Measurements from ENCODE around the gene DNAH10. TPM values are rescaled to one million over a fixed set of nuclear protein-coding genes. Genes with fewer than 3 reads are reported as not detected.

Gene DNAH10
- total RNA-seq, 4 donors from 2014 or later: 0.14 to 0.20 TPM; not detected in 2

DNA sequence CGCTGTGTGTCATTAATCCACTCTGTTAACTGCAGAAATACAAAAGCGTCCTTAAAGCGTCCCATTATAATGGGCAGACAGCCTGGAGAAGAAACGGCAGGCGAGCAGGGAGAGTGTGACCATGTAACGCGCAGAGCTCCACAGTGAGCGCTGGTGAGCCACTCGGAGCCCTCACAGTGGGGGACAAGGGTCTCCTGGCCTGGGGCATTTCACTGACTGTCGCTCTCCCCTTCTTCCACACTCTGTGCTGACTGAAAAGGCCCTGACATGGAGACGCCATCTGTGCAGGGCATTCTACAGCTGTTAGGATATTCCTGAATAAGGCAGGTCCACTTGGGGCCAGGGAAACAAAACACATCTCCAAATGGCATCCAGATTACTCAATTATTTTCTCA lies 186.3 kb downstream of the DNAH10 start:
- Histone ChIP-seq H3K27ac (no peak overlapping the region), H3K4me1 (peaks cover 0 to 5% (median 0%) of the 10 kb centered on the region in 4 donors), H3K36me3 (no peaks in the 10 kb centered on the region), H3K27me3 (no peaks in the 10 kb centered on the region), H3K4me3 (no peak overlapping the region), H3K9me3 (no peaks in the 10 kb centered on the region)
- in situ Hi-C loops (cut with MboI; ENCODE audit: low pct_ligation_motif_present in 1 of 4, low pct_unique_long_range_greater_than_20kb in 1 of 4, low sequenced_read_pairs in 3 of 4): no loop called here
- no peak for DNase-seq
- intact Hi-C loops (cut with DNase I; ENCODE audit: low total_unique reads): no loop called here
- 94 to 100% methylated on average over 1 to 11 of the region's 11 CpGs for WGBS, 2 donors (ENCODE audit: low coverage in 1 of 2)
- no peak for TF ChIP-seq POLR2AphosphoS5 (IDR thresholded peaks at IDR 0.05)

DNA sequence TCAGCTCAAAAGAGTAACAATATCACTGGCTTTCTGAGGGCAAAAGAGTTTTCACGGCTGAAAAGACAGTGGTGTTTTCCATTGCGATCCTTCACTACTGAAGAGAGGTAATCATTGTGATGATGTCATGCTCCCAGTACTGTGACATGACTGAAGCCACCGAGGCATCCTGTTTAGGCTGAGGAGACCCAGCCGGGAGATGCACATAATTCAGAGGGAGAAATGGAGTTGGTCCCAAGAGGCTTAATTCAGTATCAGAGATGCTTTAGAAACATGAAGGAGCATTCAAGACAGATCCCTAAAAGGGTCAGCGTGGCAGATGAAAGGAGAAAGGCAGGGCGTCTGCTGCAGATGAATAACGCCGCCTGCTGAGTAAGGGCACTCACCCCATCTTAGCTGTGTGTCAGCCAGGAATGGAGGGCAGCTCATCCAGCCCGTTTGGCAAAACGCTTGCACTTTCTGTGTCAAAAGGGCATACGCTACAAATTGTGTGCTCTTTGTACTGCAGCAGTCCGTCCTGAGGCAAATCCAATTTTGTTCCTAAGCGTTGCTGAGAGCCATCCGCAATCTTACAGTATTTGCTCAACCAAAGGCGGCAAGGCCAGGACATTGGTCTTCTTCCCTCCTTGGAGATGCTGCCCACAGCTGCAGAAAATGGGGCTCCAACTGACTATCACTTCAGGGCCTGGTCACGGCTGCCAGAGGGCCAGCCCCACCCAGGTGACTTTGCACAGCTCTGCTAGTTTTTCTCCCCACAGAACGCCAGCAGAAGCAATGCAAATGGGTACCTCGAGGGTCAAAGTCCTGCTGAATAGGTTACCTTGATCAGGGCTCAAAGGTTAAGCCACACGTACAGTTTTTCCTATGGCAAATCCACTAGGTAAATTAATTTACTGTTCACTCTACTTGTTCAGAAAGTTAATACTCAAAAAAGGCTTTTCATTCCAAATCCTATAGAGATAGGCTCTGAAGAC lies 187.0 kb downstream of the DNAH10 start:
- in situ Hi-C loops (cut with MboI; ENCODE audit: low pct_ligation_motif_present in 1 of 4, low pct_unique_long_range_greater_than_20kb in 1 of 4, low sequenced_read_pairs in 3 of 4): no loop called here
- peaks cover 0 to 5% (median 0%) of the 10 kb centered on the region in 4 donors for H3K4me1 ChIP-seq
- no peak overlapping the region for H3K27ac ChIP-seq
- no peak overlapping the region for H3K4me3 ChIP-seq
- 79 to 84% methylated on average over 7 to 19 of the region's 19 CpGs for WGBS, 2 donors (ENCODE audit: low coverage in 1 of 2)
- DNase-seq: no peak
- H3K9me3 ChIP-seq: no peaks in the 10 kb centered on the region
- no peaks in the 10 kb centered on the region for H3K36me3 ChIP-seq
- no peaks in the 10 kb centered on the region for H3K27me3 ChIP-seq
- no peak for TF ChIP-seq EP300 (IDR thresholded peaks at IDR 0.05; ENCODE audit: low read depth)
- no peak for TF ChIP-seq POLR2A (IDR thresholded peaks at IDR 0.05)
- no peak for TF ChIP-seq POLR2AphosphoS5 (IDR thresholded peaks at IDR 0.05)
- TF ChIP-seq, protein P1, sequence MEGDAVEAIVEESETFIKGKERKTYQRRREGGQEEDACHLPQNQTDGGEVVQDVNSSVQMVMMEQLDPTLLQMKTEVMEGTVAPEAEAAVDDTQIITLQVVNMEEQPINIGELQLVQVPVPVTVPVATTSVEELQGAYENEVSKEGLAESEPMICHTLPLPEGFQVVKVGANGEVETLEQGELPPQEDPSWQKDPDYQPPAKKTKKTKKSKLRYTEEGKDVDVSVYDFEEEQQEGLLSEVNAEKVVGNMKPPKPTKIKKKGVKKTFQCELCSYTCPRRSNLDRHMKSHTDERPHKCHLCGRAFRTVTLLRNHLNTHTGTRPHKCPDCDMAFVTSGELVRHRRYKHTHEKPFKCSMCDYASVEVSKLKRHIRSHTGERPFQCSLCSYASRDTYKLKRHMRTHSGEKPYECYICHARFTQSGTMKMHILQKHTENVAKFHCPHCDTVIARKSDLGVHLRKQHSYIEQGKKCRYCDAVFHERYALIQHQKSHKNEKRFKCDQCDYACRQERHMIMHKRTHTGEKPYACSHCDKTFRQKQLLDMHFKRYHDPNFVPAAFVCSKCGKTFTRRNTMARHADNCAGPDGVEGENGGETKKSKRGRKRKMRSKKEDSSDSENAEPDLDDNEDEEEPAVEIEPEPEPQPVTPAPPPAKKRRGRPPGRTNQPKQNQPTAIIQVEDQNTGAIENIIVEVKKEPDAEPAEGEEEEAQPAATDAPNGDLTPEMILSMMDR (IDR thresholded peaks at IDR 0.05): no peak
- intact Hi-C loops (cut with DNase I; ENCODE audit: low total_unique reads): no loop called here

DNA sequence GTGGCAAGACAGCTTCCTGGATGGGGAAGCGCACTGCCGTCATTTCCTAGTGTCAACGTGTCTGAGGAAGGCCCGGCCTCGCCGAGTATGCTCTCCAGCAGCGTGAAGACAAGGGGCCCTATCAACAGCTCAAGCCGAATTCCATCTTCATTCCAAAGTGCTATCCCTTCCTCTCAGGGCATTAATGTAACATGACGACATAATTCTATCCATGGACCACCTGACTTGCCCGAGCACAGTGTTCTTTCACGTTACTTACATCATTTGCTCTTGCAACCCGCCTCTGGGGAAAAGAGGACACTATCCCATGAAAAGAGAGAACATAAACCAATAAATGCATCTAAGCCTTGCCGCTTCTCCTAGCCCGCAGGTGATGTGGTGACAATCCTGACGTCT lies 187.7 kb downstream of the DNAH10 start:
- no peak for DNase-seq
- no peaks in the 10 kb centered on the region for H3K27me3 ChIP-seq
- no peak overlapping the region for H3K4me3 ChIP-seq
- no peak overlapping the region for H3K27ac ChIP-seq
- WGBS, 2 donors (ENCODE audit: low coverage in 1 of 2): 80 to 93% methylated on average over 4 to 15 of the region's 15 CpGs
- in situ Hi-C loops (cut with MboI; ENCODE audit: low pct_ligation_motif_present in 1 of 4, low pct_unique_long_range_greater_than_20kb in 1 of 4, low sequenced_read_pairs in 3 of 4) (no loop called here), intact Hi-C loops (cut with DNase I; ENCODE audit: low total_unique reads) (no loop called here)
- no peaks in the 10 kb centered on the region for H3K36me3 ChIP-seq
- H3K9me3 ChIP-seq: no peaks in the 10 kb centered on the region
- TF ChIP-seq POLR2AphosphoS5 (IDR thresholded peaks at IDR 0.05) (no peak), POLR2A (IDR thresholded peaks at IDR 0.05) (no peak), EP300 (IDR thresholded peaks at IDR 0.05; ENCODE audit: low read depth) (no peak)
- TF ChIP-seq, protein P1 (IDR thresholded peaks at IDR 0.05): no peak
- H3K4me1 ChIP-seq: peaks cover 0 to 5% (median 0%) of the 10 kb centered on the region in 4 donors

DNA sequence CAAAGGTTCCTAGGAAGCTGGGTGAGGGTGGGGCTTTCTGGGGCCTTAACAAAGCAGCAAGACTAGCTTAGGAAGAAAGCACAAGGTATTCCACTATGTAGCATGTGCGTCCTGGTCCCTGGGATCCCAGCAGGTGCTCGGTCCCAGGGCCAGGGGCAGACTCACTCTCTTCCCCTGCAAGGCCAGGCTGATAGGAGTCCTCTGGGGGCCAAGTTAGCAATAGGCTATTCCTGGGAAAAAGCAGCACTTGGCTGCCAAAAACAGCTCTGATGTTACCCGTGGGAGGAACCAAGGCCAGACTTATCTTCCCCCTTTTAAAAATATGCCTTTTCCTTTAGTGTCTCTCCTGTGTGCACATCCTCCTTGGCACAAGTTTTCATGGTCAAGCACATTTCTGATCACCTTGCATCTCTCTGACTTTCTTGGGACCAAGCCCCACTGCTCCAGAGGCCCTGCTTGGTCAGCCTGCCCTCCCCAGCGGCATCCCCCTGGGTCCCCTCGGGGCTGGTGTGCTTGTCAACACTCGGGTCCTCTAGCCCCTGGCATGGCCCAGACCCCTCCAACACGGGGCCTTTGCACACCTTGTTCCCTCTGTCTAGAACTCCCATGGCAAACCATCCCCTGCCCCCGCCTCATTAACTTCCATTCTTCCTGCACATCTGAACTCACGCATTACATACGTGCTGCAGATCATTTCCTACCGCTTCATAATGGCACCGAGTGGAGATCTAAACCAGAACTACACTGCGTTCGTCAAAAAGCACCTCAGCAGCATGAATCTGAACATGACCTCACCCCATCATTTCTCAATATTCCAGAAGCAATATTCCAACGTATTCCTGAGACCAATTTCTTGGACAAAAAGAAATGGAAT lies 188.6 kb downstream of the DNAH10 start:
- TF ChIP-seq POLR2A (IDR thresholded peaks at IDR 0.05): no peak
- TF ChIP-seq POLR2AphosphoS5 (IDR thresholded peaks at IDR 0.05): no peak
- no peak for TF ChIP-seq EP300 (IDR thresholded peaks at IDR 0.05; ENCODE audit: low read depth)
- TF ChIP-seq, protein P1 (IDR thresholded peaks at IDR 0.05): no peak
- in situ Hi-C loops (cut with MboI; ENCODE audit: low pct_ligation_motif_present in 1 of 4, low pct_unique_long_range_greater_than_20kb in 1 of 4, low sequenced_read_pairs in 3 of 4): no loop called here
- DNase-seq: no peak

More for the DNA sequence above, 188.6 kb downstream of the DNAH10 start:
- 86 to 90% methylated on average over 11 to 15 of the region's 15 CpGs for WGBS, 2 donors (ENCODE audit: low coverage in 1 of 2)
- no peaks in the 10 kb centered on the region for H3K27me3 ChIP-seq
- no peak overlapping the region for H3K27ac ChIP-seq
- no peaks in the 10 kb centered on the region for H3K36me3 ChIP-seq
- no peak overlapping the region for H3K4me3 ChIP-seq
- peaks cover 0 to 5% (median 0%) of the 10 kb centered on the region in 4 donors for H3K4me1 ChIP-seq
- H3K9me3 ChIP-seq: no peaks in the 10 kb centered on the region
- intact Hi-C loops (cut with DNase I; ENCODE audit: low total_unique reads): loop anchor here (1.0 kb wide), 1 partner anchor 17 kb away; no protein-coding TSS in a partner anchor
